NCI-H128 (cell line): ENCODE measurements around the gene LMO2.
A peak's percentile ranks its signal among the peaks of the same experiment; 100 is the strongest.

Source experiments
- DNase-seq: peaks from one replicate; lab custom pipeline; 2025; ENCODE audit not compliant: unreplicated experiment; lab: John Stamatoyannopoulos, UW

Gene LMO2

DNA sequence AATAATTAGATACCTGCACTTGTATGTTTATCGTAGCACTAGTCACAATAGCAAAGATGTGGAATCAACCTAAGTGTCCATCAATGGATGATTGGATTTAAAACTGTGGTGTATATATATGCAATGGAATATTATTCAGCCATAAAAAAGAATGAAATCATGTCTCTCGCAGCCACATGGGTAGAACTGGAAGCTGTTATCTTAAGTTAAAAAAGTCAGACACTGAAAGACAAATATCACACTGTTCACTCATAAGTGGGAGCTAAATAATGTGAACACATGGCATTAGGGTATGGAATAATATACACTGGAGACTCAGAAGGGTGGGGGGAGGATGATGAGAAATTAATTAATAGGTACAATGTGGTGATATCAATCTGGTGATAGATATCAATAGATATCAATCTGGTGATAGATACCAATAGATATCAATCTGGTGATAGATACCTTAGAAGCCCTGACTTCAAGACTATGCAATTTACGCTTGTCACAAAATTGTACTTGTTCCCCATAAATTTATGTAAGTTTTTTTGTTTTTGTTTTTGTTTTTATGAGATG lies 2.0 kb downstream of the LMO2 start:
- no peak for DNase-seq

DNA sequence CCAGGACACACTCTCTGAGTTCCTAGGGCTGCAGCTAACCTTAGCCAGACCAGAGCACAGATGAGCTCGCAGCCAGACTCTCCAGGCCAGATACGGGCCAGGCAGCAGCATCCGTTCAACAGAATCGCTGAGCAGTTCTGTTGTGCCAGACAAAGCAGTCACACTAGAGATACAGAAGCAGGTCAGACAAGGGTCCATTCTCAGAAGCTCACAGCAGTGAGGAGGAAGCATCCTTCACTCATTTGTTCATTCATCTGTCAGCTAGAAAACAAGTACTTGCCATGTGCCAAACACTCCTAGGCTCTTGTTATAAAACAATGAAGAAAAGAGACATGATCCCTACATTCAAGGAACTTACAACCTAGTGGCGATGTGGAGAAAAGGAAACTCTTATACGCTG lies 2.6 kb downstream of the LMO2 start:
- no peak for DNase-seq

DNA sequence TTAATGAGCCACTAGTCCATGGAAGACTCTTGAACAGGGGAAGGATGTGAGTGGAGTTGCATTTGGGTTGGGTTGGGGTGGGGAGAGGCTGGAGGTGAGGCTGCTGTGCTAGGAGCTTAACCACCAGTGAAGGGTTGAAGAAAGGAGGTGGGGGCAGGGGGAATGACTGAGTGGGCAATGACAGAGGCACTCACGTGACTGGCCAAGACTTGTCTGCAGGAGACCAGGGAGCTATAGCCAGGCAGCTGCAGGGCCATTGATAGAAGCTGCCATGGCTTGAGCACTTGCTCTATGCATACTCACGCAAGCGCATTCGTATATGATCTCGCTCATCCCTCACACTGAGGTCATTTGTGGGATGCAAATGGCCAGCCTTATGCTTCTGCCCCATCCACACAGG lies 4.0 kb downstream of the LMO2 start:
- no peak for DNase-seq

DNA sequence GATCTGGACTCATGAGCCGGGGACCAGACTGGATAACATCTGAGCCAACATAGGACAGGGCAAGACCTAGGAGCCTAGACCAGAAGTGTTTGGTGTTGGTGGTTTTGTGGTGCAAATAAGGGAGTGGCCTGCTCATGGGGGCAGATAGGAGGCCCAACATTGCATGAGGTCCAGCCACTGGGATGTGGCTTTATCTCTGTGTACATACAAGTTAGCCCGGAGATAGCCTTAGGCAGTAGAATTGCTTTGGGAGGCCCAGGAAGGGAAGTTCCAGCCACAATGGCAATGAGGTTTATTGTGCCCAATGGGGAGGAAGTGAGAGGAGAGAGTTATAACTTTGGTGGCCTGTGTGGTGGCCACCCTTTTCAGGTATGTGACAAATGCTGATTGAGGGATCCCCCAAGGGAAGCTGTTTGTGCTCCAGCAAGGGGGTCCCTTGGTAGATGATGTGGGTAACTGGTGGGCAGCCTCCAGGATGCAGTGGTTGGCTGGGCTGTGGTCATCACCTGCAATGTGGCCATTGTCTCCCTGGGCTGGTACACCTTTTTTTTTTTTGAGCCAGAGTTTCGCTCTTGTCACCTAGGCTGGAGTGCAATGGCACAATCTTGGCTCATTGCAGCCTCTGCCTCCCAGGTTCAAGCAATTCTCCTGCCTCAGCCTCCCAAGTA lies 6.4 kb downstream of the LMO2 start:
- no peak for DNase-seq

DNA sequence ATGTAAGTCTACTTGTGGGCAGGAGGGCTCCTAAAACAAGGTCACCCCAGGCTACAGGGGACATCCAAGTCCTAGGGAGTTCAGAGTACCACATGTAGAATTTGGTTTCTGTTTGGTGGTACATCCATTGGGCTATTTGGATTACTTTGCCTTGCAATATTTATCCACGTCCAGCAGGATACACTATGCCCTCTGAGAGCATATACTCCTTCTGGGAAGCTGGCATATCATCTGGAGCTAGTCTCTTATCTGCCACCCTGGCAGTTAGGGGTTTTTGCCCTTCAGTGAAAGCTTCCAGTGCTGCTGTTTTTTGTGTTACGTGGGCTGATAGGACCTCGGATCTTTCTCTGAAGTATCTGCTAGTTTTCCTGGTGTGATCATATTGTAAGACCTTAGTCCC lies 7.3 kb downstream of the LMO2 start:
- DNase-seq = no peak

DNA sequence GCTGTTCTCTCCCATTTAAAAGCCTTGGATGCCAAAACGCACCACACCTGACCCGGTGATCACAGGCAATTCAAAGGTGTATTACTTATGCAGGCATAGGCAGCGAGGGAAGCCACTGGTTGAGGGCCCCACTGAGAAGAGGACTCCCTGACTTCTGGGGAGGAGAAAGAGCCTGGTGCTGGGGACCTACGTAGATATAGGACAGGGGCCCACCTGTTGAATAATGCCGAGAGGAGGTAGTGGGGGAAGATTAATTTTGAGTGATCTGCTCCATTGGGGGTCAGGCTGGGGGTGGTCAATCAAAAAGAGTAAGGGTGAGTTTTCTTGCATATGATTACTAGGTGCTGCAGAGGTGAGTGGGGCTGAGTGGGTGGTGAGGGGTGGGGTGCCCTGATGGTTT lies 7.8 kb downstream of the LMO2 start:
- DNase-seq = no peak

DNA sequence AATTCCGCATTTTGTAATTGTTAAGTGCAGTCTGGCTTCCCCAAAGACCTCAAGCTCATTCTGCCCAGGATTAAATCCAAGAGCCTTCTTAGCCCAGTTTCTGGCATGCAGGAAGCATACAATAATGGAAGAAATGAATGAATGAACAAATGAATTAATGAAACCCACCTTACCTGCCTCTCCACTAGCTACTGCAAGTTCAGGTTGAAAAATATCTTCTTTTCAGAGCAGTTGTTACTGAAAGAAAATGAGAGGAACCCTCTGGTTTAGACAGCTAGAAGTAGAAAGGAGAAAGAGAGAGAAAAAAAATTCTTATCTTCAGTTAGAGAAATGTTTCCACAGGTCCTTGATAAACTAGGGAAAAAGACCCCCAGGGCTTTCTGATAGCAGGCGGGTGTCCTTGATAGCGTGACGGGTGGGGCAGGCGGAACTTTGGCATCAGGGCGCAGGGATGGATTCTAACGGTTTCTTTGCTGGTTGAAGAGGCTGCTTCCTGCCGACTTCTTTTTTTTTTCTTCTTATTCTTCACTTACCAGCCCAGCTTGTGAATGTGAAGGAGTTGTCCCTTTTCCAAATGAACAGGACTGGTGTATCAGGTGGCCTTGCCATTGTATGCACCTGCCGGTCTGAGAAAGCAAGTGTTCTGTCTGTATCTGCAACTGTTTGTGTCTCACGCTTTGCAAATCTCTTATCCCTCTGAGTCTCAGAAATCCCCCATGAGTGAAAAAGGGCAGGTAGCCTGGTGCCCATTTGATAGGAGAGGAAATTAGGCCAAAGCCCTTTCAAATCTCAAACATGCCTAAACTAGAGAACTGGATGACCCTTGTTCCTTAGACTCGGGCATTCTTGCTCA lies 10.0 kb downstream of the LMO2 start:
- no peak for DNase-seq

DNA sequence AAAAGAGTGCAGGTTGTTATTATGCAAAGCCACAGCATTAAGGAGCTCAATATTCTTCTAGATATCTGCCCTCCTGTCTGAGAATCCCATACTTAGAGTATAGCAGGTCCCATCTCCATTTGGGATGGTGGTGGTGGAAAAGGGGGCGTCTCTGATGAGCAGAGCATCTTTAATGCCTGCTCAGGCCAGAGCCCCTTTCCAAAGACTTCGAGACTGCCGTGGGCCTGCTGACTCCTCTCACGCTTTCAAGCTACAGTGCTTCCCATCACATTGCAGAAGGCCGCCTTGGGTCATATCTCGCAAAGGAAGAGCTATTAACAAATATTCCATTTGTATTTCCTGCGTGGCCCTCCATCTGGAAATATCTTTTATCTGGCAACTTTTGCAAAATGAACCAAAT lies 10.9 kb downstream of the LMO2 start:
- no peak for DNase-seq

DNA sequence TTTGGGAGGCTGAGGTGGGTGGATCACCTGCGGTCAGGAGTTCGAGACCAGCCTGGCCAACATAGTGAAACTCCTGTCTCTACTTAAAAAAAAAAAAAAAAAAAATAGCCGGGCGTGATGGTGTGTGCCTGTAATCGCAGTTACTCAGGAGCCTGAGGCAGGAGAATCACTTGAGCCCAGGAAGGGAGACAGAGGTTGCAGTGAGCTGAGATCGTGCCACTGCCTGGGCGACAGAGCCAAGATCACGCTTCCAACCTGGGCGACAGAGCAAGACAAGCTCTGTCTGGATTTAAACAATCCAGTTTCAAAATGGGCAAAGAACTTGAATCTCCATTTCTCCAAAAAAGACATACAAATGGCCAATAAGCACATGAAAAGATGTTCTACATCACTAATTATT lies 12.5 kb downstream of the LMO2 start:
- no peak for DNase-seq

DNA sequence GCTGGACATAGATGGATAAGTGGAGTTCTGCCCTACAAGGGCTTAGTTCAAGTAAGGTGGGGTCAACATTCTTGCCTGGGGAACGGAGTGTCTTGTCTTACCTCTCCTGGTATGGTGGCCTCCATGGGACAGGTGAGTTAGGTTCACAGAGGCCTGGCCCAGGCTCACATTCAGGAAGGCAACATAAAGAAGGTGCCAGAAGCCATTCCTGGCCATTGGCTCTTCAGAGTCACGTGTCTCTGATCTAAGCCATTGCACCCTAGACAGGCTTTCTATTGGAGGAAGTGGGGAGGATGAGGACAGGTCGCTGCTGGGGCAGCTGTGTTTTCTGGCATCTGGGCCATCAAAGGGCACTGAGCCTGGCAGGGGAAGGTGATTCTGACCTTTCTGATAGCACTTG lies 14.8 kb downstream of the LMO2 start:
- no peak for DNase-seq

DNA sequence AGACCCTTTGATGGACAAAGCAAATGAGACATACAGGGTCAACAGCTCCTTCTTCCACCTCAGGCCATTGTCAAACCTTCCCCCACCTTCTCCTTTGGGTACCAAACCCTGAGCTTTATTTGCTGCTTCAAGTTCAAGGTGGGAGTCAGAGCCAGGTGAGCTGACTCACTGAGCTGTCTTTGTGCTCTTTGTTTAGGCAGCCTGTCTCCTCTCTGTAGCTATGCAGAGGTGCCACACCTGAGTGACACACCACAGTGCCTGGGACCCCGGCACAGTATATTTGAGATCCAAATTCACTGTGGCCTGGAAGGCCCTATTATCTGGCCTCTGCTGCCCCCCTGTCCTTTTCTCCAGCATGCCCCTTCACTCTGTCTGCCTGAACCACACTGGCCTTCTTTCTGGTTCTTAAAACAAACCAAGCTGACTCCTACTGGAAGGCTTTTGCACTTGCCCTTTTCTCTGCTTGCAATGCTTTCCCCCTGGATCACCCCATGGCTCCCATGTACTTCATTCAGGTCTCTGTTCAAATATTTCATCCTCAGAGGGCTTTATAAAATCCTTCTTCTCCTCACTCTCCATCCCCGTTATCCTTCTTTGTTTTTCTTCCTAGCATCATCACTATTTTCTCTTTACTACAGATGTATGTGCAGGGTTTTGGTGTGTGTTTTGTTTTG lies 16.1 kb downstream of the LMO2 start:
- DNase-seq = no peak

DNA sequence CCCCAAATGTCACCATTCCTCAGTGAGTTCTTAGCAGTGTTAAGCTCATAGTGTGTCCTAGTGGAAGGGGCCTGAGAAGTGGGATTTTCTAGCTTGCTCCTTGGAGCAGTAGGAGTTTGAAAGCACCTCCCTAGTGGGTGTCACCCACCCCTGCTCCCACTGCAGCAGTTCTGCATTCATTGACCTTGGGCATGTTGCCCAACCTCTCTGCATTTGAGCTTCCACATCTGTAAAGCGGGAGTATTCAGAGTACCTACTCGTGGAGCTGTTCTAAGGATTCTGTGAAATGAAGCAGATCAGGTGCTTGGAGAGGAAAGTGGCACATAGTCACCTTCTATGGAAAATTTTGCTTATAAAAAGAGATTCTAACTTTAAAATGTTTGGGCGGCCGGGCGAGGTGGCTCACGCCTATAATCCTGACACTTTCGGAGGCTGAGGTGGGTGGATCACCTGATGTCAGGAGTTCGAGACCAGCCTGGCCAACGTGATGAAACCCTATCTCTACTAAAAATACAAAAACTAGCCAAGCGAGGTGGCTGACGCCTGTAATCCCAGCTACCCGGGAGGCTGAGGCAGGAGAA lies 16.9 kb downstream of the LMO2 start:
- no peak for DNase-seq

DNA sequence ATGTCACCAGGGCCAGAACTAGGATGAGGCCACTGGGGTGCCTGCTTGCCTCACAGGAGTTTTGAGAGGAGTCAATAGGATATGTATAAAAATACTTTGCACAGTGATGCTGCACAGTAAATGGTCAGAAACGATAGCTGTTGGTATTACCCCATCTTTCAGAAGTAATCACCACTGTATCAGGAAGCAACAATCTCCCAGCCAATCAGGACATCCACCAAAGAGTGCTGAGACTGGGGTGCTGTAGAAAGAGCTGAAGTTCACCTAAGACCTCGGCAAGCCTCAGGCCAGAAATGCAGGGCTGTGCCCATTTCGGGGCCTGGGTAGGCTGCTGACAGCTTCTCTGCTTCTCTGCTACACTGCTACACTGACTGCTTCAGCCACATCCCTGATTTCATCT lies 17.4 kb downstream of the LMO2 start:
- no peak for DNase-seq

DNA sequence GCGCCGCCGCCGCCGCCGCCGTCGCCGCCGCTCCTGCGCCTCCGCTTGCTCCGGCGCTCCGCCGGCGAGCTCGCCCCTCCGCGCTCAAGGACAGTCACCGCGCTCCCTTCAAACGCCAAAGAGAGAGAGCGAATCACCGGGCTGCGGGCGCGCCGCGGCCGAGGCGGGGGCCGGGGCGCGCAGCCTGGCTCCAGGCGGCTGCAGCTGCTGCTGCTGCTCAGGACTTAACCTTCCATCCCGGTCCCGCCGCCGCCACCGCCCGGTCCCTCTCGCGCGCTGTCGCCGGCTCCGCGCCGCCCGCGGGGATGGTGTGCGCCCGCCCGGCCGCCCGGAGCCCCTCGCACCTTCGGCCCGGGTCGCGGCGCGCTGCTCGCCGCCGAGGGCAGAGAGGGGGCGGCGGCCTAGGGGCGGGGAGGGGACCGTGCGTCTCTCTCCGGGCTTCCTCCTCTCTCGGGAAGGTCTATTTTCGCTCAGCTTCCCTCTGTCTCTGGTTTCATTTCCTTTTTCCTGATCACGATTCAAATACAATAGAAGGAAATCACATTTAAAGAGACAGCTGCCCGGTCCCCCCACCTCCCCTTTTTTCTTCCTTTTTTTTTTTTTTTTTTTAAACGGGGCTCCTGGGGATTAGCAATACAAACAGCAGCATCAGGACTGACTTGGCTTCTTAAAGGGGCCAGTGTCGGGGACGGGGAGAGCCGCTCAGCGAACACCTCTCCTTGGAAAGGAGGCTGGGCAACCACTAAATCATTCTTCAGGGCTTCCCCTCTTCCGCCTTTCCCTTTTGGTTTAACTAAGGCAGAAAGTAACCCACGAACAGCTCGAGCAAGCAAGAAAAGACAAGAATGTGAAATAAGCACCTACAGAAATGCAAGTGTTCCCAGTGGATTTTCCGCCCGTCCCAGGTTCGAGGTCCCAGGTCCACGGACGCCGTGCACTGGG lies 22.1 kb downstream of the LMO2 start:
- DNase-seq = peak; percentile 29

DNA sequence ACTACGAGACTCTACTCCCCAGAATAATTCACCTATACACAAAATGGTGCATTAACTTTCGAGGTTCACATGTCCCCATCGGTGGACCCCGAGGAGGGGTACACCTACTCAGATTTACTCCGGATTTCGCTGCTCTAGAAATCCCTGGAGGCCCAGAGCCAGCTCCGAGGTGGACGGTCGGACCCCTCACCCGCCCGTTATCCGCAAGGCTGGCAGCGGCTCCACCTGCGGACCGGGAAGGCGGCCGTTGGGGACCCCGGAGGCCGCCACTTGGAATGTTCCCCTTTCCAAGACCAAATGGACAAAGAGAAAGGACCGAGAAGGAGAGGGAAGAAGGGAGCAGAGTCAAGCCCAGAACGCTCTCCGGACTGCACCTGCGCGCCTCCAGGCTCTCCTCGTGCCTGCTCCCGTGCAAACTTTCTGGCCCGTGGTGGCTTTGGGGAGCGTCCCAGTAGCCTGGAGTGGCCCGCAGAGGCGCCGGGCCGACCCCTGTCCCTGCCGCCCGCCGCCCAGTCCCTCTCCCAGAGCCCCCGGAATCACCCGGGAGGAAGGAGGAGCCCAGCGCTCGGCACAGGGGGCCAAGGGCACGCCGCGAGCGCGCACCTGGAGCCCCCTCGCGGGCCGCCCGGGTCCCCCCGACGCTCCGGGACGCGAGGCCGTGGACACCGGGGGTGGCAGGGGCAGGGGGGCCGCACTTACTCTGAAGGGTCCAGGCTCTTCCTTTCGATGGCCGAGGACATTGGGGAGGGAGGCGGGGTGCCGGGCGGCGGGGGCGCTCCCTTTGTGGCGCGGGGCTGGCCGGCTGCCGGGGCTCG lies 23.0 kb downstream of the LMO2 start:
- DNase-seq = no peak

DNA sequence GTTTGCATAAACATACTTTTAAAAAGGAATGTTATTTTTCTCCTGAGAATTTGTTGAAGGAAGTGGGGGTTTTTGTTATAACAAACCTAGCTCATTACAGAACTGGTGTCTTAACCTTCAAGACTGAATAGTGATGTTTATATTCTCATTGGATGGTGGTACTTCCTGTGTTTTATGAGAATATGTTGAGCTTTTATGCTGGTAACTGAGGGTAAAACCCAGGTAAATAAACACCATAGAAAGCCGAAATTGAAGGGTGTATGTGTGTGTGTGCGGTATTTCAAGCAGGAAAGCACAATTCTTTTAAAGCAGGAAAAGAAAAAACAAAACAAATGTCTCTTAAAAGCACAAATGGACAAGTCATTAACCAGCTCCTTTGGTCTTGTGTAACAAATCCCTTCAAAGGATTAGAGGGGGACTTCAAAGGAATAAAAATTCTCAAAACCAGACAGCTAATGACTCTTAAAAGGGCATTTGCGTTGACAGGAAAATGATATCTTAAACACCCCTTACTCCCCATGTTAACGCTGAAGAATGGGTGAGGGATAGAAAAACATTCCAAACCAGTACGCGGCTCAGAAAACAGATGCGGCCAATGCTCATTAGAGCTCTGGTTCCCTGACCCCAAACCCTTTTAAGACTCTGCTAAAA lies 23.8 kb downstream of the LMO2 start:
- no peak for DNase-seq

DNA sequence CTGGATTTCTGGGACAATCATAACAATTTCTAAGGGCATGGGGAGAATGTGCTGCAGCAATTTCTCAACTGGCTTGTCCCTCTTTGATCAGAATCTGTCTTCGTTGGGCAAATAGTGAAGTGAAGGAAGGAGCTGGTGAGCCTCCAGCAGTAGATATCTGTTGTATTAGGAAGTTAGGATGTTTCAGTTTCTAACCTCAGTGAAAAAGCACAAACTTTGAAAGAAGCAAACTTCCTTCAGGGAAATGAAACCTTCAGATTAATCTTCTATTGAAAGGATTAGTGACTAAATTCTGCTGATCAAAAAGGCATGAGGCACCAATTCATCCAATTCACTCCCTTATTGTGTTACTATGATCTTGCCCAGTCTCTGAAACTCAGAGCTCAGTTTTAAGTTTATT lies 24.3 kb downstream of the LMO2 start:
- no peak for DNase-seq

DNA sequence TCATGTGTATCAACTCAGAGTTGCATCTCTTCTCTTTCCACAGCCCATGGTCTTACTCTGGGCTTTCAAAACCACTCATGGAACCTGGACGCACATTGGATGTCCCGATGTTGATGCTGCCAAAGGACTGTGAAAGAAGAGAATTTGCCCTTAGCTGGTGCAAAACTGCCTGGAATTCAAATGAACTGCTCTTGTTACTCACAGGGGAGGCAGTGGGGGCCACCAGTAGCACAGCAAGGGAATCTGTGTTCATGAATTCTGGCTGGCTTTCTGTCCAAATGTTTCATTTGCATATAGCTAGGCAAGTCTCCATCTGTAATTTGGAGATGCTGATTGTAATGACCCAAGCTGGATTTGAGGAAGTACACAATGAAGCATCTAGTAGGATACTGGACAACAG lies 24.9 kb downstream of the LMO2 start:
- no peak for DNase-seq

DNA sequence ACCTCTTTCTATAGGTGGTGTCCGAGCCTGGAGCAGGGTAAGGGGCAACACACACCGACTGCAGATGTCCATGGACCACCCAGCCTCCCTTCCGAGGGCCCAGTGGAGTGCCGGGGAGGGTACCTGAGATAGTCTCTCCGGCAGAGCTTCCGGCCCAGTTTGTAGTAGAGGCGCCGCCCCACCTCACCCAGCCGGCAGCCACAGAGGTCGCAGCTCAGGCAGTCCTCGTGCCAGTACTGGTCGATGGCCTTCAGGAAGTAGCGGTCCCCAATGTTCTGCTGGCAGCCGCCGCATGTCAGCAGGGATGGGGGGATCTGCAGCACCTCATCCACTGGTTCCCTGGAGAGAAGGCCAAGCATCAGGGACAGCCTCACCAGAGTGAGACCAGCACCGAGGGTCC lies 27.4 kb downstream of the LMO2 start:
- DNase-seq = no peak
